ENCODE data around the gene HTATSF1.

The HTATSF1 gene

DNA sequence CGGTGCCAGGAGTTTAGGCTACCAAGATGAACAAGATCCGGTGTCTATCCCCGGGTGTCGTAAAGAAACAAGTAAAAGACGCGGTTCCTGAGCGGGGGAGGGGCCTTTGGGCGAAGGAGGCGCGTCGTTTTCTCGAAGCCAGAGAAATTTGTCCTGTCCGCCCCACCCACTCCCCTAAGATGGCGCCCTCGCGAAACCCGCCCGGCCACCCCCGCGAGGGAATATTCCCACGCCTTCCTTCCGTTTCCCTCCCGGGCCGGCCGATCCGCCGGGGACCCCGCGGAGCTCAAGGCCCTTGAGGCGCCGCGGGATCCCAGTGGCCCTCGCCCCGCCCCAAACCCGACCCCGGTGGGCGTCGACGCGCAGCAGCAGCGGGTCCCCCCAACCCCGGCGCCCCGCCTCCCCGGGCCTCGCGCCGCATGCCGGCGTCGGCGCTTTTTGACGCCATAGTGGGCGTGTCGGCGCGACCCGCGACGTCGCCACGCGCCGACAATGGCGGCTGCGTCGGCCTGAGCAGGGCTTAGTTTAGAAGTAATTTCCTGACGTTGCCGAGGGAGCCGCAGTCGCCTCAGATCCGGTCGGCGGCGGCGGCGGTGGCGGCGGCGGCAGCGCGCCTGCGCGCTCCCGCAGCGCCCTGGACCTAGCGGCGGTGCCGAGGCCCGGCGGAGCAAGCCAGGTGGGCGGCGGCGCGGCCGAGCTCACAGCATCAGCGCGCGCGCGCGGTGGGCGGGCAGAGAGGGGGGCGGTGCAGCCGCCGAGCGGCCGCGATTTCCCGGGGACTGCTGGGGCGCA lies 432 bp upstream of the HTATSF1 start:
- peak; percentile 92 for DNase-seq (ENCODE audit: low read depth)
- H3K4me3 ChIP-seq (ENCODE audit: low read depth, low read length): peak overlapping the region; percentile 87
- TF ChIP-seq CTCF (IDR thresholded peaks at IDR 0.05; ENCODE audit: low read depth, low read length) (no peak), MYC (IDR thresholded peaks at IDR 0.05; ENCODE audit: low read depth, low read length) (peak; percentile 87), POLR2A (IDR thresholded peaks at IDR 0.05; ENCODE audit: extremely low read depth, insufficient read length) (peak; percentile 63)
- TF ChIP-seq, protein P1, sequence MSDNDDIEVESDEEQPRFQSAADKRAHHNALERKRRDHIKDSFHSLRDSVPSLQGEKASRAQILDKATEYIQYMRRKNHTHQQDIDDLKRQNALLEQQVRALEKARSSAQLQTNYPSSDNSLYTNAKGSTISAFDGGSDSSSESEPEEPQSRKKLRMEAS (IDR thresholded peaks at IDR 0.05; ENCODE audit: low read depth, low read length): peak; percentile 63

DNA sequence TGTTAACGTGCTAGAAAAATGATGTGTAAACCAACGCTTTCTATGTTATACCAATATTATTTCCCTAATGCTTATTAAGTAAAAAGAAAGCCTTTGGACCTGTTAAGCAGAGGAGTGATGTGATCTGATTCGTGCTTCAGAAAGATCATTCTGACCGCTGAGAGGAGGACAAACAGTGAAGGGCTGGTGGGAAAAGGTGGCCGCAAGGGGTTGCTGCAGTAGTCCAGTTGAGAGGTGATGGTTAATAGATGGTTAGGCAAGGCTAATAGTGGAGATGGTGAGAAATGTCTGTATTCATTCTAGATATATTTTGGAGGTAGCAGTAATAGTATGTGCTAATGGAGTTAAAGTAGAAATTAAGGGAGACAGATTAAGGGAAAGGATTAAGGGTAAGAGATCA lies 21.7 kb downstream of the HTATSF1 start:
- TF ChIP-seq, protein P1 (IDR thresholded peaks at IDR 0.05; ENCODE audit: low read depth, low read length): no peak
- TF ChIP-seq CTCF (IDR thresholded peaks at IDR 0.05; ENCODE audit: low read depth, low read length) (no peak), POLR2A (IDR thresholded peaks at IDR 0.05; ENCODE audit: extremely low read depth, insufficient read length) (no peak), MYC (IDR thresholded peaks at IDR 0.05; ENCODE audit: low read depth, low read length) (no peak)
- no peak for DNase-seq (ENCODE audit: low read depth)
- no peak overlapping the region for H3K4me3 ChIP-seq (ENCODE audit: low read depth, low read length)

DNA sequence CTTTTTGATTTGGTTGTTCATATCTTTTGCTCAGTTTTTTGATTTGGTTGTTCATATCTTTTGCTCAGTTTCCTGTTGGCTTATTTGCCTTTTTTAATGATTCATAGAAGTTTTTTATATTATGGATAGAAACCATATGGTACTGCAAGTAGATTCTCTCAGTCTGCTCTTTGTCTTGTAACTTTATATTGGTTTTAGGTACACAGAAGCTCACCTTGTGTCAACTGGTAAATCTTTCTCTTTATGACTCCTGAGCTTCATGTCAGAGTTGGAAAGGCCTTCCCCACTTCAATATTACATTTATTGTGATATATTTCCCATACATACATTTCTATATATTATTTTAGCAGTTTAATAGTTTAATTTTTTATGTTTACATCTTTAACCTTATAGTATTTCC lies 26.4 kb downstream of the HTATSF1 start:
- no peak overlapping the region for H3K4me3 ChIP-seq (ENCODE audit: low read depth, low read length)
- TF ChIP-seq, protein P1 (IDR thresholded peaks at IDR 0.05; ENCODE audit: low read depth, low read length): no peak
- TF ChIP-seq MYC (IDR thresholded peaks at IDR 0.05; ENCODE audit: low read depth, low read length) (no peak), POLR2A (IDR thresholded peaks at IDR 0.05; ENCODE audit: extremely low read depth, insufficient read length) (no peak)
- DNase-seq (ENCODE audit: low read depth): no peak

- TF ChIP-seq MYC (IDR thresholded peaks at IDR 0.05; ENCODE audit: low read depth, low read length): no peak
- TF ChIP-seq, protein P1 (IDR thresholded peaks at IDR 0.05; ENCODE audit: low read depth, low read length): no peak
- no peak for TF ChIP-seq CTCF (IDR thresholded peaks at IDR 0.05; ENCODE audit: low read depth, low read length)
- no peak for TF ChIP-seq POLR2A (IDR thresholded peaks at IDR 0.05; ENCODE audit: extremely low read depth, insufficient read length)
- no peak overlapping the region for H3K4me3 ChIP-seq (ENCODE audit: low read depth, low read length)
- no peak for DNase-seq (ENCODE audit: low read depth)
Observed at GRCh38 chrX:136525738-136526606, 28.6 kb downstream of the HTATSF1 start.

- H3K4me3 ChIP-seq (ENCODE audit: low read depth, low read length): no peak overlapping the region
- DNase-seq (ENCODE audit: low read depth): peak; percentile 15
- TF ChIP-seq MYC (IDR thresholded peaks at IDR 0.05; ENCODE audit: low read depth, low read length): no peak
- no peak for TF ChIP-seq CTCF (IDR thresholded peaks at IDR 0.05; ENCODE audit: low read depth, low read length)
- TF ChIP-seq POLR2A (IDR thresholded peaks at IDR 0.05; ENCODE audit: extremely low read depth, insufficient read length): no peak
- TF ChIP-seq, protein P1 (IDR thresholded peaks at IDR 0.05; ENCODE audit: low read depth, low read length): no peak
Observed at GRCh38 chrX:136528645-136529315, 31.4 kb downstream of the HTATSF1 start.
